HG02973 (cell line): ENCODE data around the gene DMAP1.

ENCODE experiments used
- ATAC-seq: cut with Tn5 transposase; IDR thresholded peaks from one replicate; pipeline ENCODE4 v1.9.1; 2021; ENCODE audit warnings: moderate library complexity; ENCODE audit not compliant: unreplicated experiment

DMAP1 gene

GRCh38 chr1:44251989-44252671, 38.9 kb downstream of the DMAP1 start:
- no peak for ATAC-seq

- ATAC-seq: no peak
Measured at GRCh38 chr1:44254392-44254910, 41.2 kb downstream of the DMAP1 start.

GRCh38 chr1:44256762-44257554, 43.7 kb downstream of the DMAP1 start:
- ATAC-seq: no peak

- no peak for ATAC-seq
Measured at GRCh38 chr1:44259090-44259489, 45.8 kb downstream of the DMAP1 start.

GRCh38 chr1:44260792-44261170, 47.5 kb downstream of the DMAP1 start:
- ATAC-seq: no peak

- no peak for ATAC-seq
Measured at GRCh38 chr1:44261171-44261817, 48.0 kb downstream of the DMAP1 start.

- ATAC-seq: no peak
Measured at GRCh38 chr1:44261962-44262361, 48.7 kb downstream of the DMAP1 start.

- ATAC-seq: no peak
Measured at GRCh38 chr1:44262414-44262813, 49.1 kb downstream of the DMAP1 start.

GRCh38 chr1:44262816-44263567, 49.7 kb downstream of the DMAP1 start:
- no peak for ATAC-seq

GRCh38 chr1:44263568-44264450, 50.5 kb downstream of the DMAP1 start:
- no peak for ATAC-seq

GRCh38 chr1:44264451-44264771, 51.1 kb downstream of the DMAP1 start:
- no peak for ATAC-seq

GRCh38 chr1:44265656-44266358, 52.5 kb downstream of the DMAP1 start:
- no peak for ATAC-seq

- ATAC-seq: no peak
Measured at GRCh38 chr1:44266400-44267344, 53.4 kb downstream of the DMAP1 start.

GRCh38 chr1:44267438-44267837, 54.2 kb downstream of the DMAP1 start:
- no peak for ATAC-seq

GRCh38 chr1:44268054-44268453, 54.8 kb downstream of the DMAP1 start:
- ATAC-seq: no peak
